ENCODE results near the gene MARCKS.

Gene MARCKS

DNA sequence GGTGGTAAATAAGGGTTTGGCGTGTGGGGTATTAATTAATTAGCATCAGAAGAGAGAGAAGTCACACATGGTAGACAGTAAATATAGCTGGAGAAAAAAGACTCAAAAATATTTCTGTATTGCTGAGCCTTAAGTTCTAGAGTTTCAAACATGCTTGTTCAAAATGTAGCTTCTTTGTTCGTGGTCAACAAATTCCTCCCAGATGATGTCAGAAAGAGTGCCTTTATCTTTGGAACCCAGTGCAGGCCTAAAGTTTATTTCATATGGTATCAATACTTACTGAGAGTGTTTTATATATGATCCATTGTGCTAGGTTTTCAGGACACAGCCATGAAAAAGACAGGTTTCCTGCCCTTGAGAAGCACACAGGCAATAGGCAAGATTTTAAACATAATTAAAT, 18.3 kb downstream of the MARCKS start:
- H3K4me3 ChIP-seq (ENCODE audit: low read length), result no peak overlapping the region
- H3K79me2 ChIP-seq (ENCODE audit: low read length), result no peaks in the 10 kb centered on the region
- H3K27ac ChIP-seq (ENCODE audit: low read length), result no peak overlapping the region
- no peak overlapping the region for H3K4me2 ChIP-seq (ENCODE audit: low read length)
- no peaks in the 10 kb centered on the region for H3K27me3 ChIP-seq (ENCODE audit: low read depth, low read length)
- H2AFZ ChIP-seq (ENCODE audit: low read depth, low read length), result no peak overlapping the region
- no peaks in the 10 kb centered on the region for H3K36me3 ChIP-seq (replicated peaks; ENCODE audit: low read depth, low read length)
- no peak overlapping the region for H3K9ac ChIP-seq (ENCODE audit: low read length)
- H3K4me1 ChIP-seq (ENCODE audit: low read length), result peaks cover 15% of the 10 kb centered on the region
- no peaks in the 10 kb centered on the region for H4K20me1 ChIP-seq (ENCODE audit: insufficient read depth, low read length)
- H3K9me3 ChIP-seq (ENCODE audit: insufficient read depth, low read length), result no peaks in the 10 kb centered on the region
- TF ChIP-seq, protein P1, sequence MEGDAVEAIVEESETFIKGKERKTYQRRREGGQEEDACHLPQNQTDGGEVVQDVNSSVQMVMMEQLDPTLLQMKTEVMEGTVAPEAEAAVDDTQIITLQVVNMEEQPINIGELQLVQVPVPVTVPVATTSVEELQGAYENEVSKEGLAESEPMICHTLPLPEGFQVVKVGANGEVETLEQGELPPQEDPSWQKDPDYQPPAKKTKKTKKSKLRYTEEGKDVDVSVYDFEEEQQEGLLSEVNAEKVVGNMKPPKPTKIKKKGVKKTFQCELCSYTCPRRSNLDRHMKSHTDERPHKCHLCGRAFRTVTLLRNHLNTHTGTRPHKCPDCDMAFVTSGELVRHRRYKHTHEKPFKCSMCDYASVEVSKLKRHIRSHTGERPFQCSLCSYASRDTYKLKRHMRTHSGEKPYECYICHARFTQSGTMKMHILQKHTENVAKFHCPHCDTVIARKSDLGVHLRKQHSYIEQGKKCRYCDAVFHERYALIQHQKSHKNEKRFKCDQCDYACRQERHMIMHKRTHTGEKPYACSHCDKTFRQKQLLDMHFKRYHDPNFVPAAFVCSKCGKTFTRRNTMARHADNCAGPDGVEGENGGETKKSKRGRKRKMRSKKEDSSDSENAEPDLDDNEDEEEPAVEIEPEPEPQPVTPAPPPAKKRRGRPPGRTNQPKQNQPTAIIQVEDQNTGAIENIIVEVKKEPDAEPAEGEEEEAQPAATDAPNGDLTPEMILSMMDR (IDR thresholded peaks at IDR 0.05; ENCODE audit: low read depth, low read length), result no peak
- TF ChIP-seq EZH2phosphoT487 (IDR thresholded peaks at IDR 0.05; ENCODE audit: low read depth), result no peak

DNA sequence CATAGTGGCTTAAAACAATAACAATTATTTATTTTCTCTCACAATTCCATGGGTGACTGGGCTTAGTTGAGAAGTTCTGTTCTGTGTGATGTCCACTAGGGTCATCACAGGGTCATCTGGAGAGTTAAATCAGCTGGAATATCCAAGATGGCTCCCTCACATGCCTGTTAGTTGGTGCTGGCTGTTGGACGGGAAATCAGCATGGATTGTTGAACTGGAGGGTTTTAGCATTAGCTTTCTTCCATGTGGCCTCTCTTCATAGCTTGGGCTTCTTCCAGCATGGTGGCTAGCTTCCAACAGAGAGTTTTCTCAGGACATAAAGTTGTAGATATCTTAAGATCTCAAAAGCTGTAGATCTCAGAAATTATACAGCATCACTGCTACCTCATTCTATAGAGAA, 19.6 kb downstream of the MARCKS start:
- TF ChIP-seq, protein P1 (IDR thresholded peaks at IDR 0.05; ENCODE audit: low read depth, low read length), result no peak
- no peak for TF ChIP-seq EZH2phosphoT487 (IDR thresholded peaks at IDR 0.05; ENCODE audit: low read depth)
- no peak overlapping the region for H3K27ac ChIP-seq (ENCODE audit: low read length)
- no peaks in the 10 kb centered on the region for H3K79me2 ChIP-seq (ENCODE audit: low read length)
- no peak overlapping the region for H2AFZ ChIP-seq (ENCODE audit: low read depth, low read length)
- H3K9ac ChIP-seq (ENCODE audit: low read length), result no peak overlapping the region
- peaks cover 14% of the 10 kb centered on the region for H3K4me1 ChIP-seq (ENCODE audit: low read length)
- H3K36me3 ChIP-seq (replicated peaks; ENCODE audit: low read depth, low read length), result no peaks in the 10 kb centered on the region
- H3K4me2 ChIP-seq (ENCODE audit: low read length), result no peak overlapping the region
- no peaks in the 10 kb centered on the region for H4K20me1 ChIP-seq (ENCODE audit: insufficient read depth, low read length)
- no peaks in the 10 kb centered on the region for H3K27me3 ChIP-seq (ENCODE audit: low read depth, low read length)
- no peak overlapping the region for H3K4me3 ChIP-seq (ENCODE audit: low read length)
- H3K9me3 ChIP-seq (ENCODE audit: insufficient read depth, low read length), result no peaks in the 10 kb centered on the region

DNA sequence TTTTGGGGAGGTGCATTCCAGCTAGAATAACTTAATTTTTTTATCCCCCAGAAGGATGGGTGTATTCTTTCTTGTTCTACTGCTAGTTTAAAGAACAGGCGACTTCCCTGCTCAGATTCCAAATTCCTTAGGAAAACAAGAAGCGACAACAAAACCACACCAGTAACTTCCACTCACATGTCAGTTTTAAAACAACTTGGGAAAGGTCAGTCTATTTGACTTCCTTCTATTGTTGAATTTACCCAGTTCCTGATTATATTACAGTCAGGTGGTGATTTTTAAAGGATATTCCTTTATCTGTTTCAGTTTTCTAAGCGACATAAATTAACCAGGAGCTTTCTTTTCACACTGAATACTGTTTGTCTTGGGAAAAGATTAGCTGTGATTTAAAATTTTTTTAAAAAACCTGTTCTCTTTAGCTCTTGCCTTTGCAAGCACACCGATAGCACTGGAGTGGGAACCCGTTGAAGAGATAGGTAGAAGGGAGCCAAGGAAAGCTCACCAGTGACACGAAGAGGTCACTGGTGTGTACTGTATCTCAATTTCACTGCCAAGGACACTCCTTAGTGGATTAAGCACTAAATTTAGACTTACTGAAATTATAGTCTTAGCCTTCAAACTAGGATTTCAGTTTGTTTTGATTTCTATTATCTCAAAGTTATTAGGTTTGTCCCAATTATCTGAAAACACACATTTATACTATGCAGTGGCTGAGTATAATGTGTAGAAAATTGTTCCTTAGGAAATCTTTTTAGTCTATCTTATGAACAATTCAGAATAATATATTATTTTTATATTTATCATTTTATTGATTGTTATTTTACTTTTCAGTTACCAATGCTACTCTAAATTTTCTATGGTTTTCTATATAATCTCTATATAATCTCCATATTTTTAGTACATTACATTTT, 22.3 kb downstream of the MARCKS start:
- TF ChIP-seq, protein P1 (IDR thresholded peaks at IDR 0.05; ENCODE audit: low read depth, low read length), result peak; percentile 80
- TF ChIP-seq EZH2phosphoT487 (IDR thresholded peaks at IDR 0.05; ENCODE audit: low read depth), result no peak
- Histone ChIP-seq H3K27ac (ENCODE audit: low read length) (no peak overlapping the region), H3K36me3 (replicated peaks; ENCODE audit: low read depth, low read length) (no peaks in the 10 kb centered on the region), H3K9ac (ENCODE audit: low read length) (no peak overlapping the region), H3K27me3 (ENCODE audit: low read depth, low read length) (no peaks in the 10 kb centered on the region), H3K4me2 (ENCODE audit: low read length) (peak overlapping the region; percentile 63), H4K20me1 (ENCODE audit: insufficient read depth, low read length) (no peaks in the 10 kb centered on the region), H3K4me3 (ENCODE audit: low read length) (peak overlapping the region; percentile 43), H3K79me2 (ENCODE audit: low read length) (no peaks in the 10 kb centered on the region), H3K9me3 (ENCODE audit: insufficient read depth, low read length) (no peaks in the 10 kb centered on the region), H2AFZ (ENCODE audit: low read depth, low read length) (0 out of 2 replicates have a peak overlapping the region, but pooled peaks have one; percentile 33), H3K4me1 (ENCODE audit: low read length) (peaks cover 5% of the 10 kb centered on the region)

DNA sequence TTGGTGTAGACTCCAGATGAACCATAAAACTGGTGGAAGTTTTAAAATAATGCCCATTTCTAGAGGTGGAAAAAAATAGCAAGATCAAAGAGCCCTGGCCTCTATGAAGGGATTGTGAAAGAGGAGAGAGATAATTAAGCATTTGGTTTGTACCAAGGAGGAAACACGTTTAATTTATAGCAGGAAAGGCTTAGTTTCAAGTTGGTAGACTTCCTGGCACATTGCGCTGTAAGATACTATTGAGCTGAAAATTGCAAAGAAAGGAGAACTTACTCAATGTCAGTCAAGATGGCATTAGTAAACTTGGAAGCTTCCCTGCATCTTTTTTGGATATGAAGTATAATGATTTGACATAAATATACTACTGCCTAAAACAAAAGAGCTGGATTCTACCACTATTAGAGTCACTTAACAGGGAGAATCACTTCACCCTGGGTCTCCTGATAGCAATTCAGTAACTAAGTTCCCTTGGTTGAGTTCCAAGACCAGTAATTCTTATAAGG, 24.4 kb downstream of the MARCKS start:
- H3K9me3 ChIP-seq (ENCODE audit: insufficient read depth, low read length), result no peaks in the 10 kb centered on the region
- no peaks in the 10 kb centered on the region for H4K20me1 ChIP-seq (ENCODE audit: insufficient read depth, low read length)
- no peak for TF ChIP-seq EZH2phosphoT487 (IDR thresholded peaks at IDR 0.05; ENCODE audit: low read depth)
- TF ChIP-seq, protein P1 (IDR thresholded peaks at IDR 0.05; ENCODE audit: low read depth, low read length), result no peak
- no peaks in the 10 kb centered on the region for H3K27me3 ChIP-seq (ENCODE audit: low read depth, low read length)
- no peak overlapping the region for H3K4me3 ChIP-seq (ENCODE audit: low read length)
- no peak overlapping the region for H3K4me2 ChIP-seq (ENCODE audit: low read length)
- no peak overlapping the region for H3K27ac ChIP-seq (ENCODE audit: low read length)
- no peaks in the 10 kb centered on the region for H3K36me3 ChIP-seq (replicated peaks; ENCODE audit: low read depth, low read length)
- peaks cover 5% of the 10 kb centered on the region for H3K4me1 ChIP-seq (ENCODE audit: low read length)
- no peak overlapping the region for H3K9ac ChIP-seq (ENCODE audit: low read length)
- H3K79me2 ChIP-seq (ENCODE audit: low read length), result no peaks in the 10 kb centered on the region
- H2AFZ ChIP-seq (ENCODE audit: low read depth, low read length), result no peak overlapping the region

Measured in OCI-LY3 (cell line).